ENCODE measurements around the gene FCGR3A. TPM values are rescaled to one million over a fixed set of nuclear protein-coding genes. Genes with fewer than 3 reads are reported as not detected.
"Not testable (repeated sequence)": the region's sequence is repeated elsewhere in the genome, so short reads cannot be mapped to it uniquely, and the experiment has no call there.

The FCGR3A gene
- total RNA-seq, 1 donor from 2014 or later = not detected

- not testable (repeated sequence) for DNase-seq (ENCODE audit: low read depth); H3K4me3 ChIP-seq (ENCODE audit: low read depth, low read length)
Measured at GRCh38 chr1:161560960-161561715, 11.5 kb upstream of the FCGR3A start.

- H3K4me3 ChIP-seq (ENCODE audit: low read depth, low read length); DNase-seq (ENCODE audit: low read depth): not testable (repeated sequence)
Measured at GRCh38 chr1:161557506-161558450, 8.2 kb upstream of the FCGR3A start.

- DNase-seq (ENCODE audit: low read depth); H3K4me3 ChIP-seq (ENCODE audit: low read depth, low read length): not testable (repeated sequence)
Measured at GRCh38 chr1:161556990-161557389, 7.4 kb upstream of the FCGR3A start.

GRCh38 chr1:161556143-161556542 lies 6.5 kb upstream of the FCGR3A start:
- H3K4me3 ChIP-seq (ENCODE audit: low read depth, low read length); DNase-seq (ENCODE audit: low read depth): not testable (repeated sequence)

GRCh38 chr1:161554815-161555417 lies 5.3 kb upstream of the FCGR3A start:
- H3K4me3 ChIP-seq (ENCODE audit: low read depth, low read length); DNase-seq (ENCODE audit: low read depth): not testable (repeated sequence)

- not testable (repeated sequence) for H3K4me3 ChIP-seq (ENCODE audit: low read depth, low read length); DNase-seq (ENCODE audit: low read depth)
Measured at GRCh38 chr1:161554340-161554739, 4.7 kb upstream of the FCGR3A start.

GRCh38 chr1:161553631-161554030 lies 4.0 kb upstream of the FCGR3A start:
- DNase-seq (ENCODE audit: low read depth); H3K4me3 ChIP-seq (ENCODE audit: low read depth, low read length): not testable (repeated sequence)

- not testable (repeated sequence) for DNase-seq (ENCODE audit: low read depth); H3K4me3 ChIP-seq (ENCODE audit: low read depth, low read length)
Measured at GRCh38 chr1:161550942-161551341, 1.3 kb upstream of the FCGR3A start.

- DNase-seq (ENCODE audit: low read depth); H3K4me3 ChIP-seq (ENCODE audit: low read depth, low read length): not testable (repeated sequence)
Measured at GRCh38 chr1:161548749-161549406, 740 bp downstream of the FCGR3A start.

- not testable (repeated sequence) for DNase-seq (ENCODE audit: low read depth); H3K4me3 ChIP-seq (ENCODE audit: low read depth, low read length)
Measured at GRCh38 chr1:161547995-161548741, 1.4 kb downstream of the FCGR3A start.

GRCh38 chr1:161545005-161545731 lies 4.5 kb downstream of the FCGR3A start:
- DNase-seq (ENCODE audit: low read depth); H3K4me3 ChIP-seq (ENCODE audit: low read depth, low read length): not testable (repeated sequence)

GRCh38 chr1:161543125-161543524 lies 6.5 kb downstream of the FCGR3A start:
- H3K4me3 ChIP-seq (ENCODE audit: low read depth, low read length); DNase-seq (ENCODE audit: low read depth): not testable (repeated sequence)

GRCh38 chr1:161542091-161542559 lies 7.5 kb downstream of the FCGR3A start:
- H3K4me3 ChIP-seq (ENCODE audit: low read depth, low read length); DNase-seq (ENCODE audit: low read depth): not testable (repeated sequence)

- DNase-seq (ENCODE audit: low read depth); H3K4me3 ChIP-seq (ENCODE audit: low read depth, low read length): not testable (repeated sequence)
Measured at GRCh38 chr1:161540570-161540960, 9.1 kb downstream of the FCGR3A start.

- DNase-seq (ENCODE audit: low read depth) = not testable (repeated sequence)
Measured at GRCh38 chr1:161539731-161540569, 9.7 kb downstream of the FCGR3A start.

GRCh38 chr1:161538925-161539479 lies 10.6 kb downstream of the FCGR3A start:
- not testable (repeated sequence) for H3K4me3 ChIP-seq (ENCODE audit: low read depth, low read length); DNase-seq (ENCODE audit: low read depth)

More at GRCh38 chr1:161539731-161540569, 9.7 kb downstream of the FCGR3A start:
- H3K4me3 ChIP-seq (ENCODE audit: low read depth, low read length) = peak overlapping the region; percentile 65

Measured in epithelial cell of proximal tubule (primary cell).